HepG2 (cell line): ENCODE data around the gene POLR3E.

Source experiments
- ATF1 ChIP-seq: IDR thresholded peaks from 2 replicates; pipeline ENCODE4 v1.6.1; 2016; ENCODE audit warnings: mild to moderate bottlenecking, control low read depth
- GZF1 ChIP-seq: sonication (generic); formaldehyde crosslinking; IDR thresholded peaks from 2 replicates; pipeline ENCODE4 v1.5.1; 2020; ENCODE audit warnings: mild to moderate bottlenecking, missing genetic modification reagents
- MAFK ChIP-seq, 2 experiments: IDR thresholded peaks in 1 of 2; conservative IDR thresholded peaks in 1 of 2; 2 replicates each; pipeline ENCODE4 v1.6.1; 2011; ENCODE audit warnings: improper control_type of control experiment in 2 of 2, low read length in 2 of 2
- MYPOP ChIP-seq: sonication (generic); formaldehyde crosslinking; IDR thresholded peaks from 2 replicates; pipeline ENCODE4 v1.8.1; 2023; ENCODE audit warnings: mild to moderate bottlenecking, moderate library complexity, missing genetic modification reagents
- NFYB ChIP-seq: sonication (generic); formaldehyde crosslinking; IDR thresholded peaks from 2 replicates; pipeline ENCODE4 v1.4.0; 2020; ENCODE audit warnings: missing genetic modification reagents
- PLRG1 ChIP-seq: fragments of 450-650 bp; conservative IDR thresholded peaks from 2 replicates; pipeline ENCODE4 v1.6.1; 2016
- RAD21 ChIP-seq: fragments of 450-650 bp; formaldehyde crosslinking; IDR thresholded peaks from 2 replicates; pipeline ENCODE4 v1.5.0; 2020; ENCODE audit warnings: mild to moderate bottlenecking
- REST ChIP-seq, 2 experiments: IDR thresholded peaks; 2 replicates each; pipeline ENCODE4 v1.6.1; 2011 to 2012; ENCODE audit warnings: low read length in 2 of 2, borderline replicate concordance in 1 of 2, low read depth in 1 of 2, mild to moderate bottlenecking in 1 of 2, moderate library complexity in 1 of 2
- SMARCE1 ChIP-seq: fragments of 450-650 bp; IDR thresholded peaks from 2 replicates; pipeline ENCODE4 v1.6.1; 2017; ENCODE audit warnings: borderline replicate concordance
- ZNF574 ChIP-seq: sonication (generic); formaldehyde crosslinking; IDR thresholded peaks from 2 replicates; pipeline ENCODE4 v1.4.0; 2020; ENCODE audit warnings: missing genetic modification reagents

- no peak for TF ChIP-seq GZF1 (CRISPR knock-in tag)
- no peak for TF ChIP-seq PLRG1
- no peak for TF ChIP-seq MAFK (conservative IDR thresholded peaks at IDR 0.05 in 1 of 2, IDR thresholded peaks at IDR 0.05 in 1 of 2; ENCODE audit: low read length in 2 of 2)
- TF ChIP-seq RAD21 (CRISPR knock-in tag), result no peak
- TF ChIP-seq NFYB (CRISPR knock-in tag), result no peak
- TF ChIP-seq MYPOP (CRISPR knock-in tag), result no peak
- TF ChIP-seq ZNF574 (CRISPR knock-in tag), result no peak
- no peak for TF ChIP-seq REST (IDR thresholded peaks at IDR 0.05; ENCODE audit: borderline replicate concordance in 1 of 2, low read depth in 1 of 2, low read length in 2 of 2)
- TF ChIP-seq ATF1 (CRISPR knock-in tag), result no peak
- no peak for TF ChIP-seq SMARCE1
Measured at GRCh38 chr16:22304411-22304810, 7.2 kb downstream of the POLR3E start.
